Measurements from ENCODE around the gene FLNB.
"Not testable (repeated sequence)": the region's sequence is repeated elsewhere in the genome, so short reads cannot be mapped to it uniquely, and the experiment has no call there.

The FLNB gene

GRCh38 chr3:58190882-58191281, 182.7 kb downstream of the FLNB start:
- DNase-seq, result no peak

GRCh38 chr3:58191361-58191991, 183.3 kb downstream of the FLNB start:
- DNase-seq, result no peak

DNA sequence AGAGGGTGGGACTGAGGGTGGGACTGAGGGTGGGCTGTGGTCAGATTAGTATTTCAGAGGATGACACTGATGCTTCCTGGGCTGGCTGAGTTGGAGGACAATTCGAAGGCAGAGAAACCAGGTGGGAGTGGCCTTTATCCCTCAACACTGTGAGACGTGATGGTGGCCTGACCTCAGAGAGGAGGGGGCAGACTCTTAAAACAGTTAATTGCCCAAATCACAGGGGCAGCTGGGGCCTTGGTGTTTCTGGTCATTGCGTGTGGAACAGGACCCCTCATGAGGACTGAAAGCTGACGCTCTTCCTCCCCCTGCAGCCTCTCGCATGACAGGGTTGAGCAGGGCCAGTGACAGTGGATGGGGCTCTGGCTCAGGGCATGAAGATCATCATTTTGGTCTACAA, 183.8 kb downstream of the FLNB start:
- no peak for DNase-seq

DNA sequence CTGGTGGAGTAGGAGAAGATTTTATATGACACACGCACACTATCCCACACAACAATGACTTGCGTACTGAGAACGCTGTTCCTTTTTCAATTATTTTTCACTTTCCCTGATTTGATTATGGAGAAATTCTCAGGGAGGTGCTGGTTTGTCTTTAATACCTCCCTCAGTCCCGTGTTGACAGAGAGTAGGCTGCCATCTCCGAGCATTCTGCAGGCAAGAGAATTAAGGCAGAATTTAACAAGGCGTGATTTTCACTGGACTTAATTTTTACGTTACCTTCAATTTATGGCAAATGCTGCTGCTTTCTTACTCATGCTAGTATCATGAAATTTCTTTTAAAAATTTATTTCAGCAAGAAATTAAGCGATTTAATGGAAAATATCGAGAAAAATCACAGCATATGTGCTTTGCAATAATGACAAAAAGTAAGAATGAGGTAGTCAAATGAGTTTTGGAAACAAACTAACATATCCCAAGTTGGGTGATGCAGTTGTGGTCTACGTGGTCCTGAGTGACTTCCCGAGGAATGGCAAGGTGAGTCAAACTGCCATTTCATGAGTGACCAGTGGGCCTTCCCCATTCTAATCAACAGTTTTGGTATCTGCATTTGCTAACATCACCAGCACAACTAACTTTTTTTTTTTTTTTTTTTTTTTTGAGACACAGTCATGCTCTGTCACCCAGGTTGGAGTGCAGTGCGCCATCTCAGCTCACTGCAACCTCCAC, 185.6 kb downstream of the FLNB start:
- no peak for DNase-seq

DNA sequence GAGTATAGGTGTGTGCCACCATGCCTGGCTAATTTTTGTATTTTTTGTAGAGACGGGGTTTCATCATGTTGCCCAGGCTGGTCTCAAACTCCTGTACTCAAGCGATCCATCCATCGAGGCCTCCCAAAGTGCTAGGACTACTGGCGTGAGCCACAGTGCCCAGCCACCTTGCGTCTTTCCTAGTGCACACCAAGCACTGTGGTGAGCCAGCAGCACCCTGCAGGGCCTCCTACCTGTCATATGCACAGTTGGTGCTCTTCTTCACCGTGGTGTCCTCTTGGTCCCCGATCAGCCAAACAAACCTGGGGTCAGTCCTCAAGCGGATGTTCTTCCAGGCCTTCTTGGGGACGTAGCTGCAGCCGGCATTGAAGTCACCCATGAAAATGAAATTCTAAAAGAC, 189.4 kb downstream of the FLNB start:
- no peak for DNase-seq

DNA sequence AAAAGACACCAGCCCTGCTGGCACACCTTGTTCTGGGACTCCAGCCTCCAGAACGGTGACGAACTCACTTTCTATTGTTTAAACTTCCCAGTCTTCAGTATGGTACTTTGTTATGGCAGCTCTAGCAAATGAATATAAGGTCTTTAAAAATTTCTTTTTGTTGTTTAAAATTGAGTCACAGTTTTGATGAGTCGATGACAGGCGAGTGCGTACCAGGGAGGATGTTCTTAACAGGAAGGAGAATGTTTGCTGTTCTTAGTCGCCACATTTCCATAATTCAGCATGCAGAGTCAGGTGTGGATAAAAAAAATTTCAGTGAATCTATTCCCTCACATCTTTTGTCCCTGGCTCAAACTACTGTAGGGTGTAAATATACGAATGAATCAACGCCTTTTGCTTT, 190.1 kb downstream of the FLNB start:
- DNase-seq, result no peak

DNA sequence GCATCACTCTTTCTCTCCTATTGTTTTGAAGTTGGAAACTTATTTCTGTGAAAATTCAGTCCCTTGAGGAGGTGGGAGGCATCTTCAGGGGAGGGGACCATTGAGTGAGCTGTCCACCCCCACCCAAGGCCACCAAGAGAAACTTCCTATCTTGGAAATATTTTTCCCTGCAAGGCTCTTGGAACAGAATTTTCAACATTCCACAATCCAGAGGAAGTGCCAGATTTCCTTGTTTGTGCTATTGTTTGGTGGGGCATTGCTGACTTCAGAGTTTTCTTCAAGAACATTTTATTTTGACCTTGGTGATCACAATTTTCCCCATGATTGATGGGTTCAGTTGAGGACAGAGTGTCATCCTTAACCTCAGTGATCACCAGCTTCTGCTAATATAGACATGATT, 190.6 kb downstream of the FLNB start:
- DNase-seq, result no peak

DNA sequence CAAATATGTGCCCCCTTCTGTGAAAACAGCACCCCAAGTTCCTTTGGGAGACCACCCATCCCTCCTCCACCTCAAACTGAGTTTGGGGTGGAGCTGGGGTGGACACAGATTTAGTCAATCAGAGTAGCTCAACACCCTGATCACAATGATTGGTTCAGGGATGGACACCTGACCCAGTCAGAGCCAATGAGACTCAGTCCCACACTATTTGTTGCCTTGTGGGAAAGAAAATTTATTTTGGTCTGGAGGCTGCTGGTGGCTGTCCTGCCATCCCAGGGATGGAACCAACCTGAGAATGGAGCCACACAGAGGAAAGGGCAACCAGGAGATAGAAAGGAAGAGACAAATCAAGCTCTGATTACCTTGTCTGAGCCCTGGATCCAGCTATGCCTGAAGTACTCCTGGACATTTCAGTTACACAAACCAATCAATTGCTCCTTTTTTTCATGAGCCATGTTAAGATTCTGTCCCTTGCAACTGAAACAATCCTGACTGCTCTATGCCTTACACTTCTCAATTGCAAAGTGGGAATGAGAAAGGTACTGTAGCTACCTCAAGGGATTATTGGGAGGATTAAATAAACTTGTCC, 192.0 kb downstream of the FLNB start:
- no peak for DNase-seq

GRCh38 chr3:58200846-58201355, 192.7 kb downstream of the FLNB start:
- no peak for DNase-seq

DNA sequence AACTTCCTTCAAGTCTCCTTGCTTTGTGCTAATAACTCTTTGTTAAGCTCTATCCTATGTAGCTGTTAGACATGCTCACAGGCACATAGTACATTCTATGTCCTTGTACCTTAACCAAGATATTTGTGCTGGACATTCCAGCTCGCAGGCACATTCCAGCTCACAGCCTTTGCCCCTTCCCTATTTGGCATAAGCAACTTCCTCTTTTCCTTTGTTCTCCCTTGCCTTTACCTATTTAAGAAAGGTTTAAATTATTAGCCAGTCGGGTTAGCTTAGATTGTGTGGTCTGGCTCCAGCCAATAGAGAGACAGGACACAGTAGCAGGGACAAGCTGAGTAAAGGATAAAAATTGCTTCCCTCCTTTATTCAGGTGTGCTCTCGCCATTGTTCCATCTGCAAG, 193.2 kb downstream of the FLNB start:
- DNase-seq, result not testable (repeated sequence)

DNA sequence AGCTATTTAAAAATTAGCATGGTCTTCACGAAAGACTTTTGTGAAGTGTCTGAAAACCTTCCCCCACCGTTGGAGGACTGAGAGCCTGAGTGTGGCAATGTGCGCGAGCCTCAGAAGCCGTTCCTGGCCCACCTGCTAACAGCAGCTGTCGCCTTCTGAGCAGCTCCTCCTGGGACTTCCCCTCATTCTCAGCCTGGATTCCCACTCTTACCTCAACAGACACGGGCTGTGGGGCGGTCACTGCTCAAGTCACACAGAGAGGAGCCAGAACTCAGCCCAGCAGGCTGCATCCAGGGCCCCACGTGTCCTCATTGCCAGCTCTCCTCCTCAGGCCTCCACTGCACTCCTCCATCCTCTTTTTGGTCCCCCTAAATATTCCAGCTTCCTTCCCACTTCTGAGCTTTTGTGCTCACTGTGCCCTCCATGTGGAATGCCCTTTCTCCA, 194.7 kb downstream of the FLNB start:
- no peak for DNase-seq

- no peak for DNase-seq
Observed at GRCh38 chr3:58203541-58203940, 195.3 kb downstream of the FLNB start.

DNA sequence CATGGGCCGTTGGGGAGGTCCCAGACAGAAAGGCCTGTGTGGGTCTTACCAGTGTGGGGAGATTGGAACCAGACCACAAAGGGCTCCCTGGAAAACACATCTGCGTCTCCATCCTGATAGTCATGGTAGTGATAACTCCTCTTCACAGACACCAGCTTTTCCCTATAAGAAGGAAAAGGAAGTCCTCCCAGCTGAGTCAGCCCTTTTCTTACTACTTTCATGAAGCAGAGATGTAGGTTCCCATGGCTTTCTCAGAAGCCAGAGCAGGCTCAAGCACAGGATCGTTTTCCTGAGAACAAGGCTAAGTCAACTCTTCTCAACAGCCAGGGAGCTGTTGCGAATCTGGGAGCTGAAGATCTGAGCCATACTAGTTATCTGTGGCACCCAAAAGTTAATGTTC, 196.5 kb downstream of the FLNB start:
- no peak for DNase-seq

DNA sequence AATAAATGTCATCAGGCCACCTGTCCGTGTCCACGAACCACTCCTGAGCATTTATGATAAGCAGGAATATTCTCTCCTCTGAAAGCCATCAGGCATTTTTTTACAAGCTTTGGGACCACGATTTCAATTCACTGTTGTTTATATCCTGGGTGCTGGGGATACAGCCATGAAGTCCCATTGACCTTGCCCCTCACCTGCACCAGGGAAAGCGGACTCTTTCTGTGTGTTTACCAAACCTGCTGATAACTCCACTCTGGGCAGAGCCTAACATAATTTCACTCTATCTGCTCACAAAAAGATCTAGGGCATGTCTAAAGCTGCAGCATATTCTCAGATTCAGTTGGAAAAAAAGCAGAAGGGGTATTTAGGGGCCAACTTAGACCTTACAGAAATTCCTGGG, 197.8 kb downstream of the FLNB start:
- DNase-seq, result no peak

DNA sequence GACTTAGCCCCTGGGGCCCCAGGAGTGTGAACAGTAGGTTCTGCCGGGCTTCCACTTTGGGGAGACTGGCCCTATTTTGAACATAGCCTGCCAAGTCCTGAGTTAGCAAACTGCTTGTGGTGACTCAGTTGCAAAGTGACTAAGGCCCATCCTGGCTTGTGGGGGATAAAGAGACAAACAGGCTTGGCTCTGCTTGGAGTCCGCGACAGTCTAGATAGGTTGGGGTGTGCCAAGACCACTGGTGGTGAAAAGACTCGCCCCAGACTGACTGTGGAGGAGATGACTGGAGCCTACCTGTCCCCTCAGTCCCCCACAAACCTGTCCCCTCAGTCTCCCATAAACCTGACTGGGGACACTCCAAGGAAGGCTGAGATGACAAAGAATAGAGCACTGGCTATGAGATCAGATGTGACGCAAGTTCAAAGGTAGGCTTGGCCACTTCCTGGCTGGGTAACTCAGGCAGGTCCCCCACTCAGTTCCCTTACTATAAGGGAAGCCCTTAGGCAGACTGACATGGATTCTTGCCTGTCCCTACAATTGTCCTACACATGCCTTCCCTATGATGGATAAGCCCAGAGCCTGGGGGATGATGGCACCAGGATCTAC, 198.3 kb downstream of the FLNB start:
- no peak for DNase-seq

DNA sequence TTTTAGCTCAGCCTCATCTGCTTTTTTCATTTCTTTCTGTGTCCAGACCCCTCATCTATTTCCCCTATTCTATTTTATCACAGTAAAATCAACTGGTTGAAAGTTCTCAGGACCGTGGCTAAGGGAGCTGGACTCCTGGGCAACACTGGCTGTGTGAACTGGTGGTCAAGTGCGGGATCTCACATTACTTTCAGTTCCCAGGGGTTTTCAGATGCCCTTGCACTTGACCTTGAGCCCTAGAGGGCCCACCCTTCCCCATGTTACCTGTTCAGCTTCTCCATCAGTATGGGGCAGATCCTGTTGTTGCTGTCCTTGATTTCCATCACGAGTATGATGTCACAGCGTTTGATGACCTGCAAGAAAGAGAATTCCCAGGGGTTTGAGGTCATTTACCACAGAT, 199.7 kb downstream of the FLNB start:
- no peak for DNase-seq

- no peak for DNase-seq
Observed at GRCh38 chr3:58209933-58210332, 201.7 kb downstream of the FLNB start.

- no peak for DNase-seq
Observed at GRCh38 chr3:58210761-58211460, 202.7 kb downstream of the FLNB start, which contains the start of gene DNASE1L3. Gene DNASE1L3, minus strand, starts transcription at chr3:58210972. Its CDS starts 66 bp downstream, at chr3:58210906.

GRCh38 chr3:58214484-58215316, 206.5 kb downstream of the FLNB start:
- DNase-seq, result no peak

GRCh38 chr3:58215317-58216025, 207.2 kb downstream of the FLNB start:
- no peak for DNase-seq

DNA sequence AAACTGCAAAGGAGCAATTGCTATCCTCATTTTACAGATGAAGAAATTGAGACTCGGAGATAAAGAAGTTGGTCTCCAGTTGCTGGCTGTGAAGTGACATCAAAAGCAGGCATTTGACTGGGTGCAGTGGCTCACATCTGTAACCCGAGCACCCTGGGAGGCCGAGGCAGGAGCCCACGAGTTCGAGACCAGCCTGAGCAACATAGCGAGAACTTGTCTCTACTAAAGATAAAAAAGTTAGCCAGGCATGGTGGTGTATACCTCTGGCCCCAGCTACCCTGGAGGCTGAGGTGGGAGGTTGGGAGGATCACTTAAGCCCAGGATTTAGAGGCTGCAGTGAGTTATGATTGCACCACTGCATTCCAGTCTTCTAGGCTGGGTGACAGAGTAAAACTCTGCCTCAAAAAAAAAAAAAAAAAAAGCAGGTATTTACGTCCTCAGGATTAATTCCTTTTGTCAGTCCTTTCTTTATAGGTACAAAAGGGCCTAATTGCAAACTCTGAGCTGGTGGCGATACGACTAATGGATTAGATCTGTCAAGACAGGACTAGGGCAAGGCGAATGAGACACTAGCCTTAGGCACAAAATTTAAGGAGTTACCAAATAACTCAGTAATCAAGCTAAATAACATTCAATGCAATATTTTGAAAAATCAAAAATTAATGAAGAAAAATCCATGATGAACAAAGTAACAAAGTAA, 208.4 kb downstream of the FLNB start:
- DNase-seq, result no peak
